Spleen (tissue), 7 donors: ENCODE measurements around the gene ADGRD1.

Experiments
- POLR2A ChIP-seq, 3 donors: fragments of 450-650 bp; IDR thresholded peaks; one replicate each; pipeline ENCODE4 v1.5.1; 2017; ENCODE audit warnings: antibody characterized with exemption in 3 of 3, mild to moderate bottlenecking in 1 of 3
- POLR2AphosphoS5 ChIP-seq, 3 donors: sonication (generic); formaldehyde crosslinking; IDR thresholded peaks; one replicate each; pipeline ENCODE4 v1.5.1; 2017; ENCODE audit warnings: antibody characterized with exemption in 3 of 3
- TF ChIP-seq, protein P1 (sequence below), 11 experiments: fragments of 200-600 bp in 7 of 11; fragments of 450-650 bp in 4 of 11; sonication (generic) in 4 of 11; IDR thresholded peaks in 8 of 11; conservative IDR thresholded peaks in 3 of 11; 1 replicate in 7 of 11; 2 replicates in 4 of 11; pipeline versions ENCODE4 v1.4.0 to v1.8.0; 2016 to 2021; ENCODE audit warnings: antibody characterized with exemption in 11 of 11, inconsistent platforms in 4 of 11, mild to moderate bottlenecking in 1 of 11
- donor health status: DM: no; HTN: no; CAD: no; lungs with moderate emphysema.
- donor health status: DM: no; HTN: no; CAD: no.
- donor health status: DM: no; HTN: no; CAD: no.

DNA sequence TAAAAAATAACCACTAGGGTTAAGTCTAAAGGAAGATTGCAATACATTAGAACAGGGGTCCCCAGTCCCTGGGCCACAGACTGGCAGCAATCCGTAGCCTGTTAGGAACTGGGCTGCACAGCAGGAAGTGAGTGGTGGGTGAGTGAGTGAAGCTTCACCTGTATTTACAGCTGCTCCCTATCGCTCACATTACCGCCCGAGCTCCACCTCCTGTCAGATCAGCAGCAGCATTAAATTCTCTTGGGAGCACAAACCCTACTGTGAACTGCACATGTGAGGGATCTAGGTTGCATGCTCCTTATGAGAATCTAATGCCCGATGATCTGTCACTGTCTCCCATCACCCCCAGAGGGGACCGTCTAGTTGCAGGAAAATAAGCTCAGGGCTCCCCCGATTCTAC is 15.5 kb downstream of the ADGRD1 start:
- no peak for TF ChIP-seq POLR2AphosphoS5 (IDR thresholded peaks at IDR 0.05)
- TF ChIP-seq, protein P1, sequence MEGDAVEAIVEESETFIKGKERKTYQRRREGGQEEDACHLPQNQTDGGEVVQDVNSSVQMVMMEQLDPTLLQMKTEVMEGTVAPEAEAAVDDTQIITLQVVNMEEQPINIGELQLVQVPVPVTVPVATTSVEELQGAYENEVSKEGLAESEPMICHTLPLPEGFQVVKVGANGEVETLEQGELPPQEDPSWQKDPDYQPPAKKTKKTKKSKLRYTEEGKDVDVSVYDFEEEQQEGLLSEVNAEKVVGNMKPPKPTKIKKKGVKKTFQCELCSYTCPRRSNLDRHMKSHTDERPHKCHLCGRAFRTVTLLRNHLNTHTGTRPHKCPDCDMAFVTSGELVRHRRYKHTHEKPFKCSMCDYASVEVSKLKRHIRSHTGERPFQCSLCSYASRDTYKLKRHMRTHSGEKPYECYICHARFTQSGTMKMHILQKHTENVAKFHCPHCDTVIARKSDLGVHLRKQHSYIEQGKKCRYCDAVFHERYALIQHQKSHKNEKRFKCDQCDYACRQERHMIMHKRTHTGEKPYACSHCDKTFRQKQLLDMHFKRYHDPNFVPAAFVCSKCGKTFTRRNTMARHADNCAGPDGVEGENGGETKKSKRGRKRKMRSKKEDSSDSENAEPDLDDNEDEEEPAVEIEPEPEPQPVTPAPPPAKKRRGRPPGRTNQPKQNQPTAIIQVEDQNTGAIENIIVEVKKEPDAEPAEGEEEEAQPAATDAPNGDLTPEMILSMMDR (IDR thresholded peaks at IDR 0.05 in 8 of 11, conservative IDR thresholded peaks at IDR 0.05 in 3 of 11) = no peak
- TF ChIP-seq POLR2A (IDR thresholded peaks at IDR 0.05) = no peak
